GM21515 (cell line): ENCODE data around the gene FYB1.

Experiments
- ATAC-seq: cut with Tn5 transposase; IDR thresholded peaks from one replicate; pipeline ENCODE4 v1.9.1; 2021; ENCODE audit not compliant: unreplicated experiment

The FYB1 gene

GRCh38 chr5:39099831-39100230 lies 119.5 kb downstream of the FYB1 start:
- ATAC-seq = no peak

- no peak for ATAC-seq
Measured at GRCh38 chr5:39093352-39093751, 126.0 kb downstream of the FYB1 start.

- no peak for ATAC-seq
Measured at GRCh38 chr5:39092581-39093351, 126.6 kb downstream of the FYB1 start.

- no peak for ATAC-seq
Measured at GRCh38 chr5:39091940-39092580, 127.3 kb downstream of the FYB1 start.

- ATAC-seq = no peak
Measured at GRCh38 chr5:39083968-39084367, 135.4 kb downstream of the FYB1 start.

- ATAC-seq = no peak
Measured at GRCh38 chr5:39082995-39083394, 136.4 kb downstream of the FYB1 start.

- ATAC-seq = no peak
Measured at GRCh38 chr5:39080597-39081204, 138.7 kb downstream of the FYB1 start.

GRCh38 chr5:39080168-39080567 lies 139.2 kb downstream of the FYB1 start:
- ATAC-seq = no peak

GRCh38 chr5:39079147-39079546 lies 140.2 kb downstream of the FYB1 start:
- ATAC-seq = no peak

GRCh38 chr5:39076757-39077728 lies 142.3 kb downstream of the FYB1 start:
- ATAC-seq = peak; percentile 20

GRCh38 chr5:39076101-39076756 lies 143.1 kb downstream of the FYB1 start:
- ATAC-seq = no peak

- peak; percentile 68 for ATAC-seq
Measured at GRCh38 chr5:39074017-39074814, 145.1 kb downstream of the FYB1 start, which contains the start of gene RICTOR. RICTOR (minus strand) TSS chr5:39074399; CDS start chr5:39074377, 22 bp downstream.

- ATAC-seq = peak; percentile 27
Measured at GRCh38 chr5:39073767-39074016, 145.7 kb downstream of the FYB1 start.

GRCh38 chr5:39072925-39073766 lies 146.2 kb downstream of the FYB1 start:
- peak; percentile 46 for ATAC-seq

- ATAC-seq = no peak
Measured at GRCh38 chr5:39068099-39068498, 151.3 kb downstream of the FYB1 start.

- no peak for ATAC-seq
Measured at GRCh38 chr5:39064450-39064849, 154.9 kb downstream of the FYB1 start.

- no peak for ATAC-seq
Measured at GRCh38 chr5:39063037-39063436, 156.3 kb downstream of the FYB1 start.

GRCh38 chr5:39062530-39062929 lies 156.8 kb downstream of the FYB1 start:
- ATAC-seq = no peak

GRCh38 chr5:39062104-39062503 lies 157.3 kb downstream of the FYB1 start:
- no peak for ATAC-seq
